Germinal center (tissue), 1 donor: Measurements from ENCODE around the gene SLC4A2.

Experiments
- DNase-seq: peaks from one replicate; pipeline ENCODE4 v3.0.0; 2012; ENCODE audit warnings: mixed read lengths, low spot score

SLC4A2 gene

DNA sequence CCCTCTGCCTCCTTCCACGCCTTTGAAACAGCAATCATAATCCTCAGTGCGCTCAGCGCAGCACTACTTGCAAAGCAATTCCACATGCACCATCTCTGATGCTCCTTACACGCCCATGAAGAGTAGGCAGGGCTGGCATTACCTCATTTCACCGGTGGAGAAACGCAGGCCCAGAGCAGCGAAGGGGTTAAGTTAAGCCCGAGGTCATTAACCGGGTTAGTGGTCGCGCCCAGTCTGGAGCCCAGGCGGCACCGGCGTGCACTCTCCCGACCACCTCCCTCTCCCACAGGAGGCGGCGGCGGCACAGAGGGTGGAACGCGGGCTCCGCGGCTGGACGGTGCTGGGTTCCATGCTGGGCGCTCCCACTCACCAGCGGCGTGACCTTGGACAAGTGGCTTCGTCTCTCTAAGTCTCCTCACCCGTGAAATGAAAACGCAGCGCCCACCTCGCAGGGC lies 20.7 kb downstream of the SLC4A2 start:
- no peak for DNase-seq

DNA sequence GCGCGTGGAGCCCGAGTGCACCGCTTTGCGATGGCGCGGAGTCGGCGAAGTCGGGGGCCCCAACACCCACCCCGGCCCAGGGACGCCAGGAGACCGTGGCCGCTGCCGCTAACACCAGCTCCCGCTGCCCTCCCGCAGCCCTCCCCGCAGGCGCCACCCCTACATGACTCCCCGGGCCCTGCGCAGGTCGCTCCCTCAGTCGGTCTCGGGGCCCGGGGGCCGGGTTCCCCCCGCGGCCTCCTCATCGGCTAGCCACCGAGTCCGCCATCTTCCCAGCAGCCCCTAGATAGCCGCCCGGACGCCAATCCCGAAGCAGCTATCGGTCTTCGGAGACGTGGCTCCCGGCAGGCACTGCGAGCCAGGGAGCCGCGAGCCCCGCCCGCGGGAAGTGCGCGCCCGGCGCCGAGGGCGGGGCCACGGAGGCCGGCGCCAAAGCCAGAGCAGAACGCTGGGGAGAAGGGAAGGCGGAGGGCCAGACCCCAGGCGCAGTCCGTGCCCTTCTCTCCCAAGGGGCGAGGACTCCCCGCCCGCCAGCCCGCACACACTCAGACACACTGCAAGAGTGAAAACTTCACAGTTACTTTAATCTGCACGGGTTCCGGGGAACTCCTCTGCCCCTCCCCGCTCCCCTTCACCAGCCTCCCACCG lies 21.3 kb downstream of the SLC4A2 start, which contains the start of gene FASTK:
FASTK (minus strand) TSS at position 288 of the 648 bp plus-strand sequence; CDS start at position 245, 43 bp downstream.
- peak; percentile 94 for DNase-seq

DNA sequence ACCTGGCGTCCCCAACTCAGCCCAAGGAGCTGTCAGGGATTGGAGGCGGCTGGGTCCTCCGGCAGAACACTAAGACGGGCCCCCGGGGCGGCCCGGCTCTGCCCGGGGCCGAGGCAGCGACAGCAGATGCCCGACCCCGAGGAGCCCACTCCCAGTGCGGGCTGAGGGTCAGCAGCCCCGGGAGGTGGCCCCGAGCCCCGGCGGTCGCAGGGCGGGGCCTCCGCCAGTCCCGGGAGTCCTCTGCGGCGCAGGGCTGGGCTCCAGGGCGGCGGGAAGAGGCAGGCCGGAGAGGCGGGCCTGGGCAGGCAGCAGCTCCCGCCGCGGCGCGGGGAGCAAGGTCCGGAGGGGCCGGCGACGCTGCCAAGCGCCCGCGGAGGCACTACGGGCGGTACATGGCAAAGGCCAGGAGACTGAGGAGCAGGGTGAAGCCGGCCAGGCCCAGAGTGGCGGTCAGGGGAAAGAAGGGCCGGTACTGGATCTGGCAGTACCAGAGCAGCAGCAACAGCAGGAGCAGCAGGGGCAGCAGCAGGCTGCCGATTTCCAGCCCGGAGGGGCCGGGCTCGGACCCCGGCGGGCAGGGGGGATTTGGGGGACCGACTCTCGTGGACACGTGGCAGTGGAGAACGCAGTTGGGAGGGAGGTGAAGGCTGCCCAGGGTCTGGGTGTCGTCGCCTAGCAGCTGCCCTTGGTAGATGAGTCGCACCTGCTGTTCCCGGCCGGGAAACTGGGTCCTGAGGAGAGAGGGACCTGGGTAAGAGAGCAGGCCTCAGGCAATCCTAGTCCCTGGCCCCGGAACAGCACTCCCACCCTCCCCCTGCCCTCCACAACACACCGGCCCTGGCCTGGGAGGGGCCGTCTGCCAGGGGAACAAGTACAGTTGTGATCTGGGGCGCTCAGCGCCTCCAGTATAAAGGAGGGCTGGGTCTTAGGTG lies 22.0 kb downstream of the SLC4A2 start:
- DNase-seq, result no peak

GRCh38 chr7:151082141-151083070 lies 23.0 kb downstream of the SLC4A2 start:
- DNase-seq, result no peak

DNA sequence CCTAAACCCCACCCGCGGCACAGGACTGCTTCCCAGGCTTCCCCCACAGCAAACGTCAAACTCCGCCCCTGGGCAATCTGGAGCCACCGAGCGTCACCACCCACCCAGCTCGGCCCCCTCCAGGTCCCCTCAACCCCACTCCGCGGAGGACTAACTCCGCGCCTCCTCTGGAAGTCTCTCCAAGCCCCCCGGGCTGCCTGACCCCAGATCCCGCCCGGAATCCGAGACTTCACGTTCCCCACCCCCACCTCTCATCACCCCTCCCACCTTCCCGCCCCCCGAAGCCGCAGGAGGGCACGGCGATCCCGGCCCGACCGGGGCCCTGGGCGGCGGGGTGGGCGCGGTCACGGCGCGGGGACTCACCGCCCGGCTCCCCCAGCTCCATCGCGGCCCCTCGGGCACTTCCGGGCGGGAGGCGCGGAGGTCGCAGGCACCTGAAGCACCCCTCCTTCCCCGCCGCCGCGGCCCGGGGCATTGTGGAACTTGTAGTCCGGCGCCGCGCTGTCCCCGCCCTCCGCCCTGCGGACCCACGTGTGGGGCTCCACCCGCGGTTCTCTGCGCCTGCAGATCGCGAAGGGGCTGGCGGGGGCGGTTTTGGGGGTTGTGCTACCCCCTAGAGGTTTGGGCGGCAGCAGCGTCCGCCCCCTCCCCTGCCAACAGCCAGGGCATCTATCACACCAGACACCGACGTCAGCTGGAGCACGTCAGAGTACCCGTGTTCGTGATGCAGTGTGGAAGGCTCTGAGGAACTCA lies 23.9 kb downstream of the SLC4A2 start, which contains the start of gene TMUB1:
TMUB1 (minus strand) TSS at position 423 of the 753 bp plus-strand sequence. CDS start 930 bp downstream, outside the sequence.
- peak; percentile 84 for DNase-seq

DNA sequence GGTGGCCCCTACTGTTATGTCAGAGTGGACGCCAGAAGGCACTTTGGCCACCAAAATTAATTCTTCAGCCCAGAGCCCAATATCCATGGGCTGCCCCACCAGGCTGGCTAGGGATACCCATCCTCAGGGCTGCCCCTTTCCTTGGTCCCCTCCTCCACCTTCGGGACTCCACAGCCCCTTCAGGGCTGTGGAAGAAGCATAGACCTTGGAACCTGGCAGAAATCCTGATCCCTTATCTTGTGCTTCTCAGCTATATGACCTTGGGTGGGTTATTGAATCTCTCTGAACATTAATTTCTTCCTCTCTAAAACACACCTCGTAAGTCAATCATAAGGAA lies 24.4 kb downstream of the SLC4A2 start:
- DNase-seq, result no peak

- no peak for DNase-seq
Measured at GRCh38 chr7:151085329-151085690, 25.9 kb downstream of the SLC4A2 start.

DNA sequence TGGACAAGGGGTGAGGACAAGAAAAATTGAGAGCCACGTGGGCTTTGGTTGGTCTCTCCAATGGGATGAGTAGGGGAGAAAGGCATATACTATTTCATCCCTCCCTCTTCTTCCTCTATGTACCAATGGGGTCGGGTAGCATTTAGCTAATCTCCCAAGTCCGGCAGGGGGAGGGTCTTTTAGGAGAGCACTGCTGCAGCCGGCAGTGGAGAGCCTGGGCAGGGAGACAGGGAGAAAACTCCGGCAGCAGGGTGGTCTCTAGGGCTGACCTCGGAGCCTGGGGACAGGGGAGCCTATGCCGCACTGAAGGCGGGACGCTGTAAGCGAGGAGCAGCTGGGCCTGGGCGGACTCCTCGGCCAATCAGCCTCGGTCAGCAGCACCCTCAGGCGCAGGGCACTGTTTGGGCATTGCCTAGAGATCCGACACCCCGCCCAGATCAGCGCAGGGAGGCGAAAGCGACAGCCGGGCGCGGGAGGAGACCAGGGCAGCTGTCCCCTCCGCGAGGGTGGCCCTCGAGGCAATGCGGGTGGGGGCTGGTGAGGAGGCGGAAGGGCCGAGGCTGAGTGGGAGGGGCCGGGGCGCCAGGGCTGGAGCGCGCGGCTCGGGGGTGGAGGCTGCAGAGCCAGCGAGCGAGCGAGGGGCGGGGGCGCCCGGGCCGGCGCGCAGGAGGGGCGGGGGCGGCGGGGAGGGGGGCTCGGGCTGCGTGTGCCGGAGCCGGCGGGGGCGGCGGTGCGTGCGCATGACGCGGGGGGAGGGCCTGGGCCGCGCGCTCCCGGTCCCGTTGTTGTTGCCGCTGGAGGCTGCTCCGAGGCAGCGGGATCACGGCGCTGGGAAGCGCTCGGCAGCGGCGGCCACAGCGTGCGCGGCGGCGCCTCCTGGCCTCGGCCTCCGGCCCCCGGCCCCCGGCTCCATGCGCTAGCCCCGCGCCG lies 26.6 kb downstream of the SLC4A2 start, which contains the start of gene AGAP3:
AGAP3 (plus strand) TSS at position 785 of the 930 bp plus-strand sequence. CDS start 267 bp downstream, outside the sequence.
- DNase-seq, result peak; percentile 58

DNA sequence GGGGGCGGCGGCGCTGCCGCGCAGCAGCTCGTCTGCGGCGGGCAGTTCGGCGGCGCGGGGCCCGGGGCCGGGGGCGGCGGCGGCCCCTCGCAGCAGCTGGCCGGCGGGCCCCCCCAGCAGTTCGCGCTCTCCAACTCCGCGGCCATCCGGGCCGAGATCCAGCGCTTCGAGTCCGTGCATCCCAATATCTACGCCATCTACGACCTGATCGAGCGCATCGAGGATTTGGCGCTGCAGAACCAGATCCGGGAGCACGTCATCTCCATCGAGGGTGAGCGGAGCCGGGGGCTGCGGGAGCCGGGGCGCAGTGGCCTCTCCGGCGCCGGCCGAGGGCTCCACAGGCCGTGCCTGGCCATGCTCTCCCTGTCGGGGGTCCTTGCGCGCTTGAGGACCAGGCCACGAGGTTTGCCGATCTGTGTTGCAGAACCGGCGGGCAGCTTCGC lies 27.4 kb downstream of the SLC4A2 start:
- DNase-seq, result no peak

- no peak for DNase-seq
Measured at GRCh38 chr7:151087245-151088018, 28.0 kb downstream of the SLC4A2 start.

- no peak for DNase-seq
Measured at GRCh38 chr7:151088019-151088855, 28.8 kb downstream of the SLC4A2 start.

DNA sequence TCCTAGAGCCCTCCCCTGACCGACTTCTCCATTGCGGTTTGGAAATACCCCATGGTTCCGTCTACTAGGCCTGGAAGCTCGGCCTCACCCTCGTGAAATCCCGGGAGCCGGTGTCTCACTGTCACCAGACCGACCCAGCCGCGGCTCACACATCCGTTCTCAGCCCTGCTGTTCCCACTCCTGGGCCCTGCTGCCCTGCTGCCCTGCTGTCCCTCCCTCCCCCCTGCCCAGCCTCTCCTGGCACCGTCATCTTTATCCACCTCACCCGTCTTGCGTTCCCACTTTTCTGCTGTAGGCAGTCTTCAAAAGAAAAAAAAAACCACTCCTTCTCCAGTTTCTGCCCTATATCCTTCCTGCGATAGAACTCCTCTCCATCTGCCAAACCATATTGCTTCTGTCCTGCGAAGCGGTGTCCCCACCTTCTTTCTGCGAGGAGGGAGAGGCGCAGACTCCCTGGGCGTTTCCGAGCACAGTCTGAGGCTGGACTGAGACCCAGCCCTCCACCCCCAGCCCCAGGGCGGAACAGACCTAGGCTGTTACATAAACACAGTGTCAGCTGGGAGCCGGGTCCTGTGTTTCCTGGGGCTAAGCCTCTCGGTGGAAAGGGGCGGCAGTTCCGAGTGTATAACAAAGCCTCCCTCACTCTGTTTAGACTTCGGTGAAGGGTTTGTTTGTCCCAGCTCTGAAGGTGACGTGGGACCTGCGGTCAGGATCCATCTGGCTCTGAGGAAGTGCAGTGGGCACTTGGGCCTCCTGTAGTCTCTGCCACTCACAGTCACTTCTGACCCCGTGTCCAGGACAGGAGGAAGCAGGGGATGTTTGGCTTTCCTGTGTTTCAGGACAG lies 29.7 kb downstream of the SLC4A2 start:
- no peak for DNase-seq

- DNase-seq, result no peak
Measured at GRCh38 chr7:151089893-151090730, 30.7 kb downstream of the SLC4A2 start.

GRCh38 chr7:151091003-151091402 lies 31.6 kb downstream of the SLC4A2 start:
- DNase-seq, result no peak

DNA sequence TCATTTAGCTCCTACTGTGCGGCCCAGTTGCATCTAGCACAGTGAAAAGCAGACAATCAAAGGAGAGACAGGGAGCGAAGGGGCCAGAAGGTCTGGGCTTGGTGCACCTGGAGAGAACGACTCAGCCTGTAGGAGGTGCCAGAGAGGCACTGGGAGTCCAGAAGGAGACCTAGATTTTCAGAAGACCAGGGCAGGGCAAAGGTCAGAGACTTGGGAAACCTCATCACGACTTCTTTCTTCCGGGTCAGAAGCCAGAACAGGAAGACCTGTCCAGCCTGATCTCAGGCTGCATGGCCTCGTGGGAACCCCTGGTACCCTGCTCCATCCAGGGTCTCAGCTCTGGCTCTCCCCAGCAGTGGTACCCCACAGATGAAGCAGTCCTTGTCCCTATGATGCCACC lies 32.0 kb downstream of the SLC4A2 start:
- DNase-seq, result no peak

- no peak for DNase-seq
Measured at GRCh38 chr7:151091988-151092387, 32.6 kb downstream of the SLC4A2 start.
